Measurements from ENCODE around the gene MKI67.
"Not testable (repeated sequence)": the region's sequence is repeated elsewhere in the genome, so short reads cannot be mapped to it uniquely, and the experiment has no call there.

The MKI67 gene

GRCh38 chr10:128147669-128148068 lies 21.4 kb upstream of the MKI67 start:
- no peak for DNase-seq

- no peak for DNase-seq
Measured at GRCh38 chr10:128147064-128147463, 20.8 kb upstream of the MKI67 start.

- DNase-seq: no peak
Measured at GRCh38 chr10:128144547-128144946, 18.3 kb upstream of the MKI67 start.

GRCh38 chr10:128143531-128143930 lies 17.3 kb upstream of the MKI67 start:
- DNase-seq: no peak

- DNase-seq: no peak
Measured at GRCh38 chr10:128140425-128140824, 14.2 kb upstream of the MKI67 start.

DNA sequence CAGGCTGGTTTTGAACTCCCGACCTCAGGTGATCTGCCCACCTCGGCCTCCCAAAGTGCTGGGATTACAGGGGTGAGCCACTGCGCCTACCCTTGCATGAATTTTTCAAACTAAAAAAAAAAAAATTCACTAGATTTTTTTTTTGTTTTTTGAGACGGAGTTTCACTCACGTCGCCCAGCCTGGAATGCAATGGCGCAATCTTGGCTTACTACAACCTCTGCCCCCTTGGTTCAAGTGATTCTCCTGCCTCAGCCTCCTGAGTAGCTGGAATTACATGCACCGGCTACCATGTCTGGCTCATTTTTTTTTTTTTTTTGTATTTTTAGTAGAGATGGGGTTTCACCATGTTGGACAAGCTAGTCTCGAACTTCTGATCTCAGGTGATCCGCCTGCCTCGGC lies 12.2 kb upstream of the MKI67 start:
- DNase-seq: not testable (repeated sequence)

- no peak for DNase-seq
Measured at GRCh38 chr10:128137877-128138276, 11.7 kb upstream of the MKI67 start.

DNA sequence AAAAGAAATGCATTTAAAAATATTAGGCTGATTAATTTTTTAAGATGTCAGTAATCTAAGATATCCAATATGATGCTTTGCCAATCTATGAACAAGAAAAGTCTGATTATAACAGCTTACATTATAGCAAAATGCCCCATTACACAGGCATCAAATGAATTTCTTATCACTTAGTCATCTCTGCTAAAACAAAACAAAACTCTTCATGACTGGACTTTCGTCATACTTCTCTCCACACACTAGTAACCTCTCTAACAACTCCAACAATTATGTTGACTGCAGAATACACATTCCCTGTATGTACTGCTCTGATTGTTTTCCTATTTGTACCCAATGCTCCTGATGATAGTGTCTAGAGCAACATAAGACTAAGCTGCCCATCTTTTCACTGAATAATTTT lies 3.8 kb upstream of the MKI67 start:
- DNase-seq: no peak

- DNase-seq: no peak
Measured at GRCh38 chr10:128128582-128128981, 2.4 kb upstream of the MKI67 start.

- DNase-seq: no peak
Measured at GRCh38 chr10:128125416-128125943, 743 bp downstream of the MKI67 start.

DNA sequence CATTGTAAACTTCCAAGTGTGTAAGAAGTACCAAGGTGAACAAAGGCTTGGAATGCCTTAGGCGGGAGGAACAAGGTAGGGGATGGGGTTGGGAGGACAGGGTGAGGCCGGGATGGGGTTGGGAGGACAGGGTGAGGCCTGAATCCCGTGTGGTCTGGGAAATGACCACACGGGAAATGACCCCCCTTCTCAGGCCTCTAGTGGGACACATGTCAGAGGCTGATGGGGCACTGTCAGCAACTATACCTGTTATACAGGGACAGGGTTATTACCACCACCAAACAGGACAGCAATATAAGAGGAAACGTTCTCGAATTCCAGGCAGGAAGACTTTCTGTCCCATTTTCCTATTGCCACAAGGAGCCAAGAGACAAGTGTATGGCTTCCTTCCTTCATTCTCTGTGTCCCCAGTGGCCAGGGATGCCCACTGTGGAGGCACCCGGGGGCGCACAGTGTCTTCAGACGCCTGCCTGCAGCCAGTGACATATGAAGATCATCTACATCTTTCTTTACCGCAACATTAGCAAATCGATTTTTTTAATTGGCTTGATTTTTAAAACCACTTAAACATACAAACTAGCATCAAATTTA lies 1.3 kb downstream of the MKI67 start:
- no peak for DNase-seq

GRCh38 chr10:128123846-128124245 lies 2.4 kb downstream of the MKI67 start:
- no peak for DNase-seq

DNA sequence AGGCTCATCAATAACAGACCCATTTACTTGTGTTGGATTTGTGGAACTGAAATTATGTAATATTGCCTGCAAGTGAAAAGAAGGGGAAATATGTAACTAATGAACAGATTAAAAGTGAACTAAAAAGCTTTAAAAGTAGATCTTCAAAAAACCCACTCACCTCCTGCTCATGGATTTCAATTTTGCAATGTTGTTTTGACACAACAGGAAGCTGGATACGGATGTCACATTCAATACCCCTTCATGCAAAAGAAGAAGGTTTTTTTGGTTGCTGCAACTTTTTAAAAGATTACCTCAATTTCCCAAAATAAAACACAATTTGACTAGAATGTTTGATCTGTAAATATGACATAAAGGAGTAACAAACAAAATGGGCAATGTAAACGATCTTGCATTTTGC lies 3.3 kb downstream of the MKI67 start:
- DNase-seq: no peak

- DNase-seq: no peak
Measured at GRCh38 chr10:128121750-128122412, 4.3 kb downstream of the MKI67 start.

DNA sequence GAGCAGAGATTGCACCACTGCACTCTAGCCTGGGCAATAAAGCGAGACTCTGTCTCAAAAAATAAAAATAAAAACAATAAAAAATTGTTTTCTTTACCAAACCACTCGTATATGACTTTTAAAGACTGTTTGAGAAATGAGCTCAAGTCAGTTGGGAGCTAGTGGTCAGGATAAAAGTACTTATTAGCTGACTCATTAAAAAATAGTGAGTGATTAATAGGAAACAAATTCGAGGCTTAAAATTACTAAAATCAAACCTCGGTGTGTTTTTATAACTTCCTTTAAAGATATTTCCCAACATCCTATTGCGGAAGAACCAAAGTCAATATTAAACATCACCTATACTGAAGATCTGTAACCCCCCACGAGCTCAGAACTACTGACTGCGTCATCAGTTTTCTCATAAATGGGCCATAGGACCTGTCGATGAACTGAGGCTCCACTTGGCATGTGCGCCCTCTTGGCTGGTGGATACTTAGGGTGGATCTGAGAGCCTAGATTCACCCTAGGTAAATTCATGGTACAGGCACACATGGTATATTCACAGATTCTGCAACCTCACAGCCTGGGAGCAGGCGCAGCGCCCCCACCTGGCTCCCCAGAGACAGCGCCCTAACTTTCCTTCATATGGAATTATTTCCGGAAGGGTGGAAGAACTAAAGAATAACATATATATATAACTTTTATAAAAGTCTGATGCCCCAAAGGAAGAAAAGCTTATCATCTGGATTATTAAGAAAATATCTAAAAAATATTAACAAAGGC lies 9.2 kb downstream of the MKI67 start:
- DNase-seq: no peak

DNA sequence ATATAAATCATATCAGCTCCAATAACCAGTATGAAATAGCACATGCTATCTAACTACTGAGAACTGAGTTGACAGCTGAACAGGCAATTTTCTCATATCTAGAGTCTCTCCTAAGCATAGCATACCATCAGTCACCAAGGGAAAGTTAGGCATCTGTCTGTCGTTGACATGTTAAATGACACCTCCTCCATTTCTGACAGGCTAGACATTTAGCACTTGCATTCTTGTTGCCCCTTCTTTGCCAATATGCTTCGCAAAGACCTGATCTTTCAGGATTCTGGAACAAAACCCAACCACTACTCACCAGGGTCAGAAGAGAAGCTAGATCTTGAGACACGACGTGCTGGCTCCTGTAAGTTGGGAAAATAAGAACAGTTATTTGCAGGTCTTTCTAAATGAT lies 10.0 kb downstream of the MKI67 start:
- DNase-seq: no peak

DNA sequence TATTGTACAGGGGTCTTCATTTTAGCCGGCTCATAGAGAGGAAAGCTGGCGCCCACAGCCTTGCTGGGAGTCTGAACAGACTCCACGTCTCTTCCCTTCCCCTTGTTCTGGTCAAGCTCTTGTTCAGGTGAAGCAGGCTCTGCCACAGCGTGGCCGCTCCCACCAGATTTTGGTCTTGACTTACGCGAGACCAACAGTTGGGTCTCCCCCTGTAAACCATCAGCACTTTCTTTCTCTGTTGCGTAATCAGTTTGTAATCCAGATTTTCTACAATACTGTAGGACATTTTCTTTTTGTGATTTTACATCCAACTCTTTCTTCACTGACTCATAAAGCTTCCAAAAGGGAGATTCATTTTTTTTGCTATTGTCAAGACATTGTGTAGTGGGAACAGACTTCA lies 10.9 kb downstream of the MKI67 start:
- no peak for DNase-seq

DNA sequence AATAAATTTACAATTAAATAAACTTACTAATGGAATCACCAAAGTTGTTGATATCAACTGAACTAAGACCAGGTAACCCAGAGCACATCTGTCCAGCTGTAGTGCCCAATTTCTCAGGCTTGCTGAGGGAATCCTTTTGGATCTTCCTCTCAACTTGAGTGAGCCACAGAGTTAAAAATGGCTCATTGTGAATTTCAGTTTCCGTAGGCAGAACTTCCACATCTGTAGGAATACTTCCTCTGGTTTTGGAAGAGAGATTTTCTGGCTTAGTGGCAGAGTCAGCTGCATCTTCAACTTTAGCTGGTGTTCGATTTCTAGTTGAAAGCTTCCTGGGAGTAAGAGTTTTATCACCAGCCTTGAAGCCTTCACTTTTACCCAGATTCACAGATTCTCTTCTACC lies 11.3 kb downstream of the MKI67 start:
- no peak for DNase-seq

- DNase-seq: no peak
Measured at GRCh38 chr10:128113026-128113425, 13.2 kb downstream of the MKI67 start.

- no peak for DNase-seq
Measured at GRCh38 chr10:128111696-128112095, 14.5 kb downstream of the MKI67 start.

DNA sequence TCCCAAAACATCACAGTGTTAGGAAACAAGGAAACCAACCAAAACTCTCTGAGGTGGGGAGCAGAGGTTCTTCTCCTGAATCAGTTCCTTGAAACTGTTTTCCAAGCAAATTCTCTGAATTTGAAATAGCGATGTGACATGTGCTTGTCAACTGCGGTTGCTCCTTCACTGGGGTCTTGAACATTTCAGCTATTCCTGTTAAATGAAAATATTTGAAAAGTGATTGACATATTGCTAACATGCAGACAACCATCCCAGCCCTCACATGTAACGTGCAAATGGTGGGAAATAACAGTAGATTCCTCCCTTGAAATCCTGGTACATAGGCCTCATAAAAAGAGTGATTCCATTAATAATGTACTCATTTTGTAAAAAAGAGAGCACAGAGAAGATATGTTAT lies 15.9 kb downstream of the MKI67 start:
- DNase-seq: no peak

GRCh38 chr10:128109707-128110106 lies 16.5 kb downstream of the MKI67 start:
- DNase-seq: no peak

GRCh38 chr10:128105383-128105782 lies 20.8 kb downstream of the MKI67 start:
- DNase-seq: no peak

DNA sequence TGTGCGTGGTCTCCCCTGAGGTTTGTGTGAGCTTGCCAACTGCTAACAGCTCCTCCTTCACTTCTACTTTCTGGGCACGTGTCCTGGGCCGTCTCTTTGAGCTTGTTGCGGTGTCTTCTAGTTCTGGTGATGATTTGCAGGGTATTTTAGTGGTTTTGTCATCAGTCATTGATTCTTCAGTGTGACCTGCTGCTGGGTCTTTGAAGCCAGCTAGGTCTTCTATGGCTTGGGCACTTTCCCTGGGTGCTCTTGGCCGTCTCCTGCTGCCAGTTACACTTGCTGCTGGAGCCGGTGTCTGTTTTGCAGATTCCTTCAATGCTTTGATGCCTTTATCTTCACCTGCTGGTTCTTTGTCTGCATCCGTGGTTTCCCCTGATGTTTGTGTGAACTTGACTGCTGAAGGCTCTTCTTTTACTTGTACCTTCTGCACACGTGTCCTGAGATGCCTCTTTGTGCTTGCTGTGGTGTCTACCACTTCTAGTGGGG lies 23.0 kb downstream of the MKI67 start:
- DNase-seq: no peak

Data from activated gamma-delta T cell (primary cell).